Glomerular endothelial cell (primary cell): ENCODE data around the gene XIAP. TPM values are rescaled to one million over a fixed set of nuclear protein-coding genes. Genes with fewer than 3 reads are reported as not detected.

Source experiments
- DNase-seq: peaks from one replicate; pipeline ENCODE4 v3.0.0-alpha.2; 2011; ENCODE audit warnings: low read depth, low spot score; ENCODE audit errors: extremely low read depth
- total RNA-seq: library from RNA; depleted of rRNA; stranded (reverse); fragments of >200 nt; gene quantifications from 2 replicates; pipeline ENCODE4 v1.2.3, GENCODE V29; 2015

The XIAP gene
- total RNA-seq, 1 donor from 2014 or later, result 45.7 TPM

- DNase-seq, result no peak
These were observed 90.0 kb downstream of the XIAP start for GRCh38 chrX:123949846-123950245.

- DNase-seq, result no peak
These were observed 99.6 kb downstream of the XIAP start for GRCh38 chrX:123959281-123960063.

- DNase-seq, result no peak
These were observed 101.1 kb downstream of the XIAP start for GRCh38 chrX:123960956-123961267.

- no peak for DNase-seq
These were observed 101.6 kb downstream of the XIAP start, which contains the start of gene STAG2 for GRCh38 chrX:123961268-123962005. STAG2 (plus strand) TSS chrX:123961706; CDS start chrX:124022628, 60,922 bp downstream.

GRCh38 chrX:123962006-123962467, 102.2 kb downstream of the XIAP start:
- DNase-seq, result no peak

GRCh38 chrX:123962794-123963373, 103.0 kb downstream of the XIAP start:
- DNase-seq, result peak; percentile 60

Other genes with a start within 250 kb of the XIAP start
- 40.0 and 48.4 TPM in 2 replicates for gene THOC2, start 127.0 kb upstream of the XIAP start, total RNA-seq
- 38.3 and 85.0 TPM in 2 replicates for gene STAG2, start 101.7 kb downstream of the XIAP start, total RNA-seq